Measurements from ENCODE around the gene ARID2. TPM values are rescaled to one million over a fixed set of nuclear protein-coding genes. Genes with fewer than 3 reads are reported as not detected.

ARID2 gene
- 6.1 to 10.4 TPM (median 9.0 TPM) in 5 replicates for total RNA-seq (2022; extraction: Qiagen RNA extraction)

GRCh38 chr12:45729233-45730083 is at the start of gene ARID2:
TSS of gene ARID2 (plus strand) at chr12:45729706. CDS start at chr12:45729837, 131 bp downstream.

